GM19025 (cell line): Measurements from ENCODE around the gene WNT5A.

ENCODE experiments used
- ATAC-seq: cut with Tn5 transposase; IDR thresholded peaks from one replicate; pipeline ENCODE4 v1.9.1; 2021; ENCODE audit warnings: mild to moderate bottlenecking, low read depth, moderate library complexity; ENCODE audit not compliant: unreplicated experiment

The WNT5A gene

DNA sequence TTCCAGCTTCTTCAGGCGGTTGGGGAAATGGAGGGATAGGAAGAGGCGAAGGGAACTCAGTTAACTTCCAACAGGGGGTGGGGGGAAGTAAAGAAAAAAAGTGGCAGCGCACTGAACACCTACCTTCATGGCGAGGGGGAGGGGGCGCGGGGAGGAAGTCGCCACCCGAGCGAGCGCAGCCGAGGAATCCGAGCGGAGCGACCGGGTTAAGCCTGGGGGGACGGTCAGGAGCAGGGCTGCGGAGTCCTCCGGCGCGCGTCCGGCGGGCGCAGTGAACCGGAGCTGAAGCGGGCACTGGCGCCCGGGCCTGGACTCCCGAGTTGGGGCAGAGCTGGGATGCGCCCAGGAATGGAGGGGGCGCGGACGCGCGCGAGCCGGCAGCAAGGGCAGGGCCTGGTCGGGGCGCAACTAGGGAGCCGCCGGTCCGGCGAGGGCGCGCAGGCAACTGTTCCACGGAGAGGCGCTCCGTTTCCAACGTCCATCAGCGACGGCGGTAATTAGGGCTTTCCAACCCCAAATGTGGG is at the start of gene WNT5A:
TSS of gene WNT5A (minus strand) at position 450 of the 524 bp plus-strand sequence. CDS start at position 129, 321 bp downstream.
- ATAC-seq, result no peak

DNA sequence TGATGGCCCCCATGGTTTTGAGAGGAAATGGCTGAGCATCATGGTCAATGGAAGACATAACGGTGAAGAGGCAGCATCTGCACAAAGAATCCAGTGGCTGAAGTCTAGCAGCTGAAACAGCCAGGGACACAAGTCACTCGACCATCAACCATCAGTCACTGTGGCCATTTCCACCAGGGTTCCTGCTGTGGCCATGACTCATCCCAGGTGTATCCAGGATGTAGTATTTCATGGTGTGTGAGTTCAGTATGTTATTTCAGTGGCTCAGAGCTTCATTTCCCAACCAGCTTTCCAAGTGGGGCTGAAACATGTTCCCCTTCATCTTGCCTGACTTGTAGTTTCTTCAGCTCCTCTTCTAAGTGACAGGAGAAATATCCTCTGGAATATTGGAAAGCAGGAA is 47.8 kb upstream of the WNT5A start:
- ATAC-seq, result no peak

DNA sequence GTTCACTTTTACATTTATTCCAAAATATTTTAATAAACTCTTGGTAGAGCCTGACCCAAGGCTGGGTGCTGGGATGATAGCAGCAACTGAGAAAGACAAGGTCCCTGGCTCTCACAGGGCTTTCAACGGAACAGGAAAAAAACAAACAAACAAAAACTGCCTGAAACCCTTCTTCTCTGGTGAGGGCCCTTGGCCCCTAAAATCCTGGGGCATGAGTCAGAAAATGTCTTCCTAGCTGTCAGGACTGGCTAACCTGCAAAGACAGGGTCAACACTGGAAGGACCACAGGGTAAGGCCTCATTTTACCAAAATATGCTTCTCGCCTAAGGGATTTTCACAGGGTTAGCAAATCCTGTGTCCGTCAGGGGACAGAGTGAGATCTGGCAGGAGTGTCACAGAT is 45.7 kb upstream of the WNT5A start:
- ATAC-seq, result no peak

DNA sequence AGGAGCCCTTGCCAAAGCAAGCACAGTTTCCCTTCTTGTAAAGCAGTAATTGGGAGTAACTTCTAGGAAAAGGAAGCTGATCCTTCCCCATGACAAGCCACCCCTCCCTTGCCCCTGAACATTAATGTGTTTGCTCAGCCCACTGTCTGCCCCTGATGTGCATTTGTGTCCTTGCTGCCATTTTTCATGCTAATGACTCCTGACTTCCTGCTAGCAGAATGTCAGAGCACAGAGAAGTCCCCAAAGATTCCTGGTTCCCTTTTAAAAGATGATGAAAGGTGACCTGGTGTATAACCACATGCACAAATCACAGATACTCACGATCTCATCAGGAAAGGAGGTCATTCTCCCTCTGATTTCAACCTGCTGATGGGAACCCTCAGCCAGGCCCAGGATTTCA is 44.2 kb upstream of the WNT5A start:
- ATAC-seq, result no peak

DNA sequence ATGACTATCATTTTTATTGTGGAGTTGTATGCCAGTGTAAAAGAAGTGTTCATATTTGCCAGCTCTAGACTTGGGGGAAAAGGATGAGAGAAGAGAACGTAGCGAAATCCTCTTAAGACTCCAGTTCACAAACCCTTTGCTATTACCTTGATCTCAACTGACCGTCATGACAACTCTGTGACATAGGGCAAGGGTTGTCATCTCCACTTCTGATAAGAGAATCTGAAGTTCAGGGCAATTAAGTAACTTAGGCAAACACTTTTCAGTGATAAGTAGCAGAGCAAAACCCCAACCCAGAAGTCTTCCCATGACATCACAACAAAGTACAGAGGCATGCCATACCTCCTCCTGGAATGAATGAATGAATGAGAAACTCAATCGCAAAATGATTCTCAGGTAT is 40.3 kb upstream of the WNT5A start:
- ATAC-seq, result no peak

DNA sequence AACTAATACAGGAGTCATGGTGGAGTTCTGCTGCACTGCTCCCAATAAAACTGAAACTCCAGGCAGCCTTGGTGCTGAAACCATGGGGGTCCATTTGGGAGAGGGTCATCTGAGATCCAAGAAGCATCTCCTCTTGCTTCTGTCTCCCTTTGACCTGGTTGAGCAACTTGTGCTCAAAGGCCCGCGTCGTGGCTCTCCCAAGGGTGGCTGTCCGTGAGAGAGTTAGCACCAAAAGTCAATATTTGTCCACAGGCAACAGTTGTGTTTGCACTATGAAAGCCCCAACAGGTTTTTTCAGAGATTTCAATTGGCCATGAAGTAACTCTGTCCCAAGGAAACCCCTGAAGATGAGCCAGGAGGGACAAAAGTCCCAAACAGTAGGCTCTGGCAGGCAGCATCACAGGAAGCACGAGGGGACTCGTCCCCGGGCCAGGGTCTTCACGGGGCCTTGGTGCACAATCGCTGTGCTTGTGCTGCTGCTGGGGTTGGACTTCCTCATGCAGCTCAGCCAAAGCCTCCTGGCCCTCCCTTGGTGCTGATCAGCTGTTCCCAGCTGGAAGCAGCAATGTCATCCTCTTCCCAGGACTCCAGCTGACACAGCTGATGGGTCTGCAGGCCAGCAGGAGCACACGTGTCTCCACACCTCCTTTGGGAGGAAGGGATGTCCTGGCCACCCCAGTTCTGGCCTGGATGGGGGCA is 39.4 kb upstream of the WNT5A start:
- ATAC-seq, result no peak

DNA sequence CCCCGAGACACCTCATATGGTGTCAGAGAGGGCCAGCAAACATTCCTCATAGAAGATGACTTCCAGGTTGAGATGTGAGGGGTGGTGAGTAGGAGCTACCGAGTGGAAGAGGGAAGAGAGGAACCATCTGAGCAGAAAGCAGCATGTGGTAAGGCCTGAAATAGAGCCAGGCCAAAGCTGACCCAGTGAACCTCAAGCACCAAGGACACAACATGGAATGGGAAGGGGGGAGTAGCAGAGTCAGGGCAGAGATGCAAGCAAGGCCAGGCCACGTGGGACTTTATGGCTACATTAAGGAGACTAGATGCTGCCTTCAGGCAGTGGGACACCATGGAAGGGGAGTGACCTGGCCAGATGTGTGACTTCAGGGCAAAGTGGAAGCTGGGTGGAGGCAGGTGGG is 38.3 kb upstream of the WNT5A start:
- no peak for ATAC-seq

DNA sequence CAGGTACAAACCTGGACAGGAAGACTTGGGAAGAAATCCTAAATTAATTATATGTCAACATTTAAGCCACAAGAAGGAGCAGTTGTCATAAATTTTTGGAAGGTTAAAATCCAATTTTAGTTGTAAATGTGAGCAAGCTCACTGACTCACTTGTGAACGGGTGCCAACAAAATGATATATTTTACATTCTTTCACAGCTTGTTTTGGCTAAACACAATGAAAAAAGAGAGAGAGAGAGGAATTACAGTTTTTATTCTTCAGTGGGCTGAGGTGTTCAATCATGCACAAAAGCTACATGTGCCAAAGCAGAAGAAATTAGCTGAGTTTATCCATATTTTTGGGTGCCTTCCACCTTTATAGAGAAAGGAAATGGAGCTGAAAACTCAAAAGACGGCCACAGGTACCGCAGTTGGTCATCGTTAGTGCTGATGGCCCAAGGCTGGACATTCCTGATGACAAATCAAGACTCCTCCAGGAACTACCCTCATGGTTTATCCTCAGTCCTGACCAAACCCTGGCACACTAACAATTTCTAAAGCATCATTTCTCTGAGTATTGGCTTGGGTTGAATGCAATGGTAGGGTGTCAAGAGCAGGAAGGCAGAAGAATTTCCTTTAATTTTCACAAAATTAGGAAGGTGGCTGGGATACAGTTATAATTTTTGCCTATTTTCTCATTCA is 37.6 kb upstream of the WNT5A start:
- no peak for ATAC-seq

DNA sequence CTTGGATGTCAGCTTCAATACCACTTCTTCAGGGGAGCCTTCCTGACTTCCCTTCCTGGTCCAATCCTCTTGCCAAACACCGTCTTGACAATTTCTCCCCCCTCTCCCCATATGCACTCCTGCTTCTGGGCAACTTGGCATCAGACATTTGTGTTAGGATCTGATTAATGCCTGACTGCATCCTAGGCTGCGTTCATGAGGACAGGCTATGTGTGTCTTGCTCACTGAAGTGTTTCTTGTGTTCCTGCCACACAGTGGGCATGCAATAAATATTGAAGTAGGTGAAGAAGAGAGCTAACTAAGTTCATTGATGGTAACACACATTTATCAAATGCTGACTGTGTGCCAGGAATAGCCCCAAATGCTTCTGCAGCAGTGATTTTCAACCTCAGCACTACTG is 36.4 kb upstream of the WNT5A start:
- ATAC-seq, result no peak

DNA sequence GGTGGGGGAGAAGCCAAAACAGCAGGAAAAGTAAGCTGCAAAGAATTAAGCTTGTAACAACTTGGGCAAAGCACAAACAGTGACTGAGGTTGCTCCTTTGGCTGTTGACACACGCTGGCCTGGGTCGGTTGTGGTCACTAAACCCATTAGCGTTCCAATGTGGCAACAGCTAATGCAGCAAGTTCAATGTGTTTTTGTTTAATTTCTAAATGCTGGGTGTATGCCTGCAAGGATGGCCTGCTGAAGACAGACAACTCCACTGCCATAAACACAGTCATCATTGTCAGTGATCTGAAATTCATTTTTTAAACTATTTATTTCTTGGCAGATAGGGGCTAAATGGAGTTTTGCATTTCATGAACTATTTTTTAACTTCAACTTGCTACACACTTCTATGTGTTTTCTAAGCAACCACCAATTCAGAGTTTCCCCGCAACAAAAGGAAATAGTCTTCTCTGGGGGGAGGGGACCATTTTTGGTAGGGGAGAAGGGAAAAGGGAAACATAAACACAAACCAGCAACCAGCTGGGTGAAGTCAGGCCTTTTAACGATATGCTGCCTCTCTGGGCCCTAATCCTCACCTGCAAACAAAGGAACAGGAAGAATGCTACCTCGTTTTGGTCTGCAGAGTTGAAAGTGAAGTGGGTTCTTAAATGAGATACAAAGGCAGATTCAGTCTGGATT is 34.8 kb upstream of the WNT5A start:
- no peak for ATAC-seq

DNA sequence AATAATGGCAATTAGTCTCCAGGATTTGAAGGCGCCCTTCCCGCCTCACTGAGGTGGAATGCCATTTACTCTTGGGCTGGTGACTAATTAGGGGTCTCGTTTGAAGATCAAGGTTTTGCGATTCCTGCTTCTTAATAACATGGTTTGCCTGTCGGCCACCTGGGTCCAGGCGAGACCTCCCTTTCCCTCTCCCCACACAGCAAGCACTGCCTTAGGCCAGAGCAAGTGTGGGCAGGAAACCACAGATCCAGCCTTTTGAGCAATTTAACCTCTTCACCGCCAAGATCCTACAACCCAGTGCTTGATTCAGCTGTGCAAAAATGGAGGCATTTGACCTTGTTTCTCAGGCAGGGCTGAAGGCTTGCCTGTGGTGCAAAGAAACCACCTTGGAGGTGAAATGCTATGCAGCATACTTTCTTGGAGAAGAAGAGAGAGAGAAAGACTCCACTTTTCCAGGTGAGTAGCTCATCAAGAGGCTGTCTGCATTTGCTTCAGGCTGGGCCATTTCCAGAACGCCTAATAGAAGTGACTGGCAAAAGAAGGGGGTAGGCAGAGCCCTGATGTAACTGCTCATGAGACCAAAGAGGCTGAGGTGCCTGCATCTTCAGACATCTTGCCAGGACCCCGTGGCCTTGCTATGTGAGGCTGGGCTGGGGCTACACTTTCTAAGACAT is 34.1 kb upstream of the WNT5A start:
- no peak for ATAC-seq

DNA sequence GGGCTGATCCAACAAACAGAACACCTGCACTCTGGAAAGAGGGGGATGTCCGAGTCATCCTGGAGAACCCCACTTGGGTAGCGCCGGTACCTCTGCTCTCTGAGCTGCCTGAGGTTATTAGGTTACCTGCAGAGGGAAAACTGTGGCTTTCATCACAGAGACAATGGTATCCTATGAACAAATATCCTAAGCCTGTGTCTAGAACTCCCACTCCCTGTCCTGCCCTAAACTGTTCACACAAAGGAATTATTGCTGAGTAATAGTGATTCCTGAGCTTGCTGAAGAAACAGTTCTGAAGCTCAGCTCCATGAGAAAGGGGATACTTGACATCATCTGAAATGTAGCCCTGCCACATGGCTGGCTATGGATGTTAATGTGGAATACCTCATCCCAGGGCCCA is 31.9 kb upstream of the WNT5A start:
- no peak for ATAC-seq

DNA sequence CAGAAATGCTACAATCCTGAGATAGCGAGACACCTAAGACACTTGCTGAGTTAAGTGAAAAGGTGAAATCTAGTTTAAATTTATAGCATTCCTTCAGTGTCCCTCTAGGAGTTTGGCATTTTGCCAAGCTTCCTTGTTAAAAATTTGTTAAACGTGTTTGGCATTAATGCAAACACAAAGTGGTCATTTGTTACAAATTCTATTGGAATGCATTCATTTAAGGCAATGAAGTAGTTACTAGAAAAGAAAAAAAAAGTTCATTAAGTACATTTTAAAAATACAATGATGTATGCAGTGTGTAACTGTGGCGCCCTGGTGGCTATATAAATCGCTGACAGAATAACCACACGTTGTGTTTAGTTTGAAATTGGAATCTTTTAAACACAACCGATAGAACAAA is 31.3 kb upstream of the WNT5A start:
- ATAC-seq, result no peak

DNA sequence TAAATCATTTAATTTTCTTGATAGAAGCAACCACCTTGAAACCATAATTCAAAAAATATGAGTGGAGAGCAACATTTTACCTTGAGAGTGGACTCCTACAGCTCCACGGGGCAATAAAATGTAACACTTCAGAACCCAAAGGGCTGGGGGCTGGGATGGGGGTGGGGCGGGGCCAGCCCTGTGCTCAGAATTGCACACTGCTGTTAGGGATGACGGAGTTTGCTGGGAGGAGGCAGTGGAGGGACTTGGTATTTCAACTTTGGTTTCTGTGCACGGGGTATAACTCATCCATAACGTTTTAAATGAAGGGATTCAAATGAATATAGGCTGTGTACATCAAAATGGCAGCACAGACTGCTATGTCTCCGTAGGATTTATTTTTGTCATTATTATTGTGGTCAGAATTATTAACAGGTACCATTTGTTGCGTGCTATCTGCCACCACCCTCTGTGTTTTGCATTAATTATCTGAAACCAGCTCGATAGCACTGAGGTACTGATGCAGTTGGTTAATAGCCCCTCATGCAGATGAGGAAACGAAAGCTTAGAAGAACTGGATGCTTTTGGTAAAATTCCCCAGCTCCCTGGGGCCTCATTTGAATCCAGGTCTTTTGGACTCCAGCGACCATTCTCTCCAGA is 29.4 kb upstream of the WNT5A start:
- ATAC-seq, result no peak

DNA sequence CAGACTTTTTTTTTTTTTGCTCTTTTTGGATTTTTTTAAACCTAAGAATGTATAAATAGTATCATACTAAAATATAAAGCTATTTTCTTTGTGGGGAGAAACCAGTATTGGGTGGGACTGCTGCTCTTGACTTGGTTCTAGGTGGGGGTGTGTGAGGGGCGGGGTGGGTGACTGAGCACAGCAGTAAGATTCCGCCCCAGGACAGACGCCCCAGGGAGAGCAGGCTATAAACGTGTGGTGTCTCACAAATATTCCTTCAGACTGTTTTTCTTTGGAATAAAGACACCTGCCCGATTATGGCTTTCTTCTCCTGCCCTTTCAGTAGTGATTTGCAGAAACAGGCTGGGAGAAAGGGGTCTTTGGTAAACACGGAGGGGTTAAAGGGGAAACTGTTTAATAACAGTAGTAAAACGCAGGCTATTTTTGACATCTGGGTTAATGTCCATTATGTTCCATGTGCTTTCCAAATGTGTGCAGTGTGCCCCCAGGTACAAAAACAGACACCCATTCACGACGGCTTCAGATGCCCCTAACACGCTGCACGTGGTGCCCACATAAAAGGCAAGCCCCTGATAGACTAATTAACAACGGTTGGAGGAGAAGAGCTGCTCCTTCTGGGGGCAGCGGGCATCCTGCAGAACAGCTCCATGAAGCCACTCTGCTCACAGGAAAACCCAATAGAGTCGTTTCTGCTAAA is 28.6 kb upstream of the WNT5A start:
- no peak for ATAC-seq

DNA sequence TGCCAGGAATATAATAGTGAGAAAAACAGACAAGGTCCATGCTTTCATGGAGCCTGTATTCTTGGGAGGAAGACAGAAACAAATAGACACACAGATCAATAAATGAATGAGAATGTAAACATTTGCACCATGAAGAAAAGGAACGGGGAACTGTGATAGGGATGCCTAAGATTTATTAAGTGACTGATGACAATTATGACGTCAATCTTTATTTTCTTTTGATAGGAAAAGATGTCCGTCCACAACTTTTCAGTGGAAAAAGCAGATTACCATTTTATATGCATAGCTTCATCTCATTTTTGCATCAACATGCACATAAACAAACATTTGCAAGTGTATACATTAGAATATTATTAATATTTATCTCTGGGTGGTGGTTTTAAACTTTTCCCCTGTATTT is 27.9 kb upstream of the WNT5A start:
- ATAC-seq, result no peak

DNA sequence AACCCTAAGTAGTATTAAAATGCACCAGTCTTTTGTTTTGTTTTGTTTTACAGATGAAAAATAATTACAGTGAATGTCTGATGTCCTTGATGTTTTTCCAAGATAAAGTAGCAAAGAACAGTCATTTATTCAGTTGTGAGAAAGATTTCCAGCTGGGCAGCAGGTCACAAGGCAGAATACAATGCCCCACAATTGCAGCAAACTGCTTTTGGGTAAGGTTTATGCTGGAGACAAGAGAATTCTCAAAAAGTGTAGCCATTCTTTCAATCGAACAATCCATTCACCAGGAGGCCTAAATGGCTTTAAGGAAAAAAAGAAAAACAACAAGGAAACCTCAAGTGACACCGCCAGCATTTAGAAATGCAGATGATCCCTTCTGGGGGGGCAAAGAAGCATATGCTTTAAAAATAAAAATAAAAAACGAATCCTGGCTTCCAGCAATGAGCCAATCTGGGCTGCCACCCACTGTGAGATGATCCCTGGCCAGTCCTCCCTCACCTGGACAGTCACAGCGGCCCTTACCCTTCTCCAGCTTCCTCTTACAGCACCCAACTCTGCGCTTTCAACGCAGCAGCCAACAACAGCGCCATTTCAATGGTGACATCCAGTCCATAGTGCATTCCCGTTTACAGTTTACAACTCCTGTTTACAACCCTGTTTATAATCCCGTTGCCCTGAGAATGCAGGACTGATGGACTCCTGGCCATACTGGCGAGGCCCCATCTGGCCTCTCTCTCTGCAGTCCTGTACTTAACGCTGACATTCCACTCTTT is 25.7 kb upstream of the WNT5A start:
- no peak for ATAC-seq

DNA sequence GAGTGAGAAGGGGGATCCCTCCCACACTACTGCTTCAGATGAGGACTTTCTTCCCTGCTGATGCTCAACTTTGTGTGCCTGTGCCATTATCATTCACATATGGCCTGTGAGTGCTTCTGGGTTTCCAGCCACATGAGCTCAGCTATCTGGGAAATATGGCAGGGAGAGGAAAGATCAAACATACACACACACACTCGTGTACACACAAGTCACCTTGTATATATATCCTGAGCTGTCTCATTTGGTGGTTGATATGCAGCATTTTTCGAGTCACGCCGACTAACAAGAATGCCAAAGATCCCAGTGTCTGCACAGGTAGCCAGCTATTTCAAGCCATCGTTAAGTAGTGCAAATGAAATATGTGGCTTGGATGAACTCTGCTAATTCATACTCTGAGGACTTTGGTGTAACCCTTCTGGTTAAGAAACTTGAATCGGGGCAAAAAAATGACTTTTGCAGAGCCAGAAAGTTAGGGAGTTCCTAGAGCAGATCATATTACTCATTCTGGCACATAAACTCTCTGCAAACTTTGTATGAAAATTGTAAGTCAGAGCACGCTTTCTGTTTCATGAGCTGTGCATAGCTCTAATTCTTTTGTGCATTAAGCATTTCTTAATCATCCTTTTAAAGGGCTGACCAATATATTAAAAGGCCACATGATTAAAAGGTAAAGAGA is 24.9 kb upstream of the WNT5A start:
- ATAC-seq, result no peak

DNA sequence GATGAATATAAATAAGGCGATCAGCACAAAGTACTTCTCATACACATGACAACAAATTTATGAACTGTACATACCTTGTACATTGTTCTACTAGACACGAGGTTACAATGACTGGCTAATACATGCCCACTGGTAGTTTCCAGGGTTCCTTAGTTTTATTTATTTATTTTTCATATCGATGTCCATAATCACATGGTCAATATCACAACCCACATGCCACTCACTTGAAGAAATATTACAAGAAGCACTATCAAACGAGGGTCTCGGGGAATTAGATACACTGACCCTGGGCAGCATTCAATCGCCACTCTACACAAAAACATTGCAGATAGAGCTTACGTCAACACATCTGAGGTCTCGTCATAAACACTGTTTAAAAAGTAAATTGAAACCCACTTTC is 21.2 kb upstream of the WNT5A start:
- ATAC-seq, result no peak
